HL-60/S4 treated with phorbol 12-myristate 13-acetate at 8.2 ng/mL for 4 days and 3 days (cell line): ENCODE measurements around the gene CTDSP1.

Experiments used
- in situ Hi-C: fragments of 300-500 bp; cut with MboI; formaldehyde crosslinking; loops from 2 replicates; pipeline ENCODE4 v1.15.0; 2022; ENCODE audit warnings: low sequenced_read_pairs

CTDSP1 gene

GRCh38 chr2:218382785-218383184 is 16.9 kb upstream of the CTDSP1 start:
- in situ Hi-C loops, result no loop called here

DNA sequence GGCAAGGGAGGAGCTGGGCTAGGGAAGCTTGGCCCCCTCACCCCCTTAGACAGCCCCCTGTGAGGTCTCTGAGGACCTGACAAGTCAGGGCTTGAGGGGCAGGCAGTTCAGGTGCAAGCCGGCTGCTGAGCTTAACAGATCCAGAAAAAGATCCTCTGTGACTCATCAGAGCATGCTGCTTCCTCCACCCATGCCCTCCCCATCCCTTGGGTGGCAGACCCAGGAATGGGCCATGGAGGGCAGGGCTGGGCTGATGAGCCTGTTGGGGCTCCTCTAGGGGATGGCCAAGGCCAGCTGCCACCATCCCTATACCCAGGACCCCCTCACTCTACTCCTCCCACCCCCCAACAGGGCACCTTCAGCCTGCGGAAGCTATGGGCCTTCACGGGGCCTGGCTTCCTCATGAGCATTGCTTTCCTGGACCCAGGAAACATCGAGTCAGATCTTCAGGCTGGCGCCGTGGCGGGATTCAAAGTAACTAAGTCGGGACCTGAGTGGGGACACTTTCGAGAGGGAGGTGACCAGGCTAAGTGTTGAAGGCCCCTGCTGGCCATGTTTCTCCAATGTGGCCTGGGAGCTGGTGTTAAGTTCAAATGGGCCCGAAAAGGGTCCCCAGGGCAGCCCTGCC is 15.7 kb upstream of the CTDSP1 start:
- in situ Hi-C loops, result no loop called here

GRCh38 chr2:218384975-218385374 is 14.7 kb upstream of the CTDSP1 start:
- in situ Hi-C loops, result no loop called here

GRCh38 chr2:218386505-218387368 is 12.9 kb upstream of the CTDSP1 start:
- in situ Hi-C loops, result no loop called here

DNA sequence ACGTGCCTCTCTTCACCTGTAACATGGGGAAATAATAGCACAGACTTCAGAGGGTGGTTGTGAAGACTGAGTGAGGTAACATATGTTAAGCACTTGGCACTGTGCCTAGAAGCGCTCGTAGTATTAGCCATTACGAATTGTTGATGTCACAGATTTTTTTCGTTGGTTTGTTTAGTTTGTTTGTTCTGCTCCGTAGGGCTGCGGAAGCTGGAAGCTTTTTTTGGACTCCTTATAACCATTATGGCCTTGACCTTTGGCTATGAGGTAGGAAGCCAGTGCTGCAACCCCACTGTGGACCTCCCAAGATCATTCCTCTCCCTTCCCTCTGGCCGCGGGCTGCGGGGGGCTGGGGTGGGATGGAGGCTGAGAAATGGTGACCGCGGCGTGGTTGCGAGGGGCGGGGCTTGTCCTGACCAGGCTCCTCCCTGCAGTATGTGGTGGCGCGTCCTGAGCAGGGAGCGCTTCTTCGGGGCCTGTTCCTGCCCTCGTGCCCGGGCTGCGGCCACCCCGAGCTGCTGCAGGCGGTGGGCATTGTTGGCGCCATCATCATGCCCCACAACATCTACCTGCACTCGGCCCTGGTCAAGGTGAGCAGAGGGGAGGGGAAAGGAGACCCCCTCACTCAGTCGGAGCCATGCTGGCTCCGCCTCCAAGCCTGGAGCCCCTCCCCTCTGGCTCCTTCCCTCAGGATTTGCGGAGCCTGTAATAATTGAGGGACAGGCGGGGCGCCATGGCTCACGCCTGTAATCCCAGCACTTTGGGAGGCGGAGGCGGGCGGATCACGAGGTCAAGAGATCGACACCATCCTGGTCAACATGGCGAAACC is 12.1 kb upstream of the CTDSP1 start:
- in situ Hi-C loops, result no loop called here

DNA sequence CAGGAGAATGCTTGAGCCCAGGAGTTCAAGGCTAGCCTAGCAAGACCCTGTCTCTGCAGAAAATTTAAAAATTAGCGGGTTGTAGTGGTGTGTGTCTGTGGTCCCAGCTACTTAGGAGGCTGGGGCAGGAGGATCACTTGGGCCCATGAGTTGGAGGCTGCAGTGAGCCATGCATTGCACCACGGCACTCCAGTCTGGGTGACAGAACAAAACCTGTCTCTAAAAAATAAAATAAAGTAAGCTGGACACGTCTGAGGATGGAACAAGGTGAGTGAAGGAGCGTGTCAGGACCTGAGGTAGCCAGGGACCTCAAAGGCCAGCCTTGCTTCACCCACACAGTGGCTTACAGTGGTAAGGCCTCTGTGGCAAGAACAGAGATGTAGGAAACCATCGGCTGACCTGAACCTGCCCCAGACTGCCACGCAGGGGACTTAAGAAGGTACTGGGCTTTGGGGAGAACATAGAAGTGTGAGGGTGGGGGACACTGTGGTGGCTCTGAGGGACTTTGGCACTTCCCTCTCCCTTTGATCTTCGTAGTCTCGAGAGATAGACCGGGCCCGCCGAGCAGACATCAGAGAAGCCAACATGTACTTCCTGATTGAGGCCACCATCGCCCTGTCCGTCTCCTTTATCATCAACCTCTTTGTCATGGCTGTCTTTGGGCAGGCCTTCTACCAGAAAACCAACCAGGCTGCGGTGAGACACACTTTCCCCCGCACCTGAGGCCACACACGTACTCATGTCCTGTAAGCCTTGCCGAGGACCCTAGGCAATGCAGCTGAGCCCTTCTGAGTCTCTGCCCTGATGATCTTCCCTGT is 10.1 kb upstream of the CTDSP1 start:
- in situ Hi-C loops, result loop anchor here (10.0 kb wide), 1 partner anchor 105 kb away; no protein-coding TSS in a partner anchor

DNA sequence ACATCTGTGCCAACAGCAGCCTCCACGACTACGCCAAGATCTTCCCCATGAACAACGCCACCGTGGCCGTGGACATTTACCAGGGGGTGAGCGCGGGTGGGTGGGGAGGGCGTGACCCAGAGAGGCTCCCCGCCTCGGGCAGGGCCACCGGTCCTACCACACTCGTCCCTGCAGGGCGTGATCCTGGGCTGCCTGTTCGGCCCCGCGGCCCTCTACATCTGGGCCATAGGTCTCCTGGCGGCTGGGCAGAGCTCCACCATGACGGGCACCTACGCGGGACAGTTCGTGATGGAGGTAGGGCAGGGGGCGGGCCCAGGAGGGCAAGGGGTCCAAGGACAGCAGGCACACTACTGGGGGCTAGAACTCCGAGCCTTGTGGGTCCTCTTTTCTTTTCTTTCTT is 8.5 kb upstream of the CTDSP1 start:
- in situ Hi-C loops, result loop anchor here (10.0 kb wide), 1 partner anchor 106 kb away; no protein-coding TSS in a partner anchor

GRCh38 chr2:218392459-218392858 is 7.2 kb upstream of the CTDSP1 start:
- in situ Hi-C loops, result loop anchor here (10.0 kb wide), 1 partner anchor 108 kb away; no protein-coding TSS in a partner anchor

DNA sequence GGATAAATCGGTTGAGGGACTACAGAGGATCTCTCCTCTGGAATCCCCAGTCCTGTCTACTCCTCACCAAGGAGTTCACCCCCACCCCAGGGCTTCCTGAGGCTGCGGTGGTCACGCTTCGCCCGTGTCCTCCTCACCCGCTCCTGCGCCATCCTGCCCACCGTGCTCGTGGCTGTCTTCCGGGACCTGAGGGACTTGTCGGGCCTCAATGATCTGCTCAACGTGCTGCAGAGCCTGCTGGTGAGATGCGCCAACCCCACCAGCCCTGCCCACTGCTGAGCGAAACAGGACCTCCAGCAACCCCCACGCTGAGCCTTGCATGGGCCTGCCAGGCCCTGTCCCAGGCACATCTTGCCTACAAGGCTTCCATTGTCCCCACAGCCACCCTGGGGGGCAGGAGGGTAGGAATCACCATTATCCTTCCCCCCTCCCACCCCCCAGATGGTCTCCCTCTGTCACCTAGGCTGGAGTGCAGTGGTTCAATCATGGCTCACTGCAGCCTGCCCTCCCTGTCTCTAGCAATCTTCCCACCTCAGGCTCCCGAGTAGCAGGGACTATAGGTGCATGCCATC is 6.7 kb upstream of the CTDSP1 start:
- in situ Hi-C loops, result loop anchor here (10.0 kb wide), 1 partner anchor 108 kb away; no protein-coding TSS in a partner anchor

- in situ Hi-C loops, result loop anchor here (10.0 kb wide), 1 partner anchor 109 kb away; no protein-coding TSS in a partner anchor
Observed at GRCh38 chr2:218393750-218394290, 5.8 kb upstream of the CTDSP1 start.

- in situ Hi-C loops, result loop anchor here (10.0 kb wide), 1 partner anchor 110 kb away; no protein-coding TSS in a partner anchor
Observed at GRCh38 chr2:218394298-218395089, 5.2 kb upstream of the CTDSP1 start.

DNA sequence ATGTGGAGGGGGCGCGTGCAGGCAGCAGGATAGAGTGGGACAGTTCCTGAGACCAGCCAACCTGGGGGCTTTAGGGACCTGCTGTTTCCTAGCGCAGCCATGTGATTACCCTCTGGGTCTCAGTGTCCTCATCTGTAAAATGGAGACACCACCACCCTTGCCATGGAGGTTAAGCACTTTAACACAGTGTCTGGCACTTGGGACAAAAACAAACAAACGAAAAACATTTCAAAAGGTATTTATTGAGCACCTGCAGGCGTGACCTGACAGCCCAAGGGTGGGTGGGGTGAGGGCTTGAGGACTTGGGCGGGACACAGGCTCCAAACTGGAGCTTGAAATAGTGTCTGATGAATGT is 4.6 kb upstream of the CTDSP1 start:
- in situ Hi-C loops, result loop anchor here (10.0 kb wide), 1 partner anchor 110 kb away; no protein-coding TSS in a partner anchor

DNA sequence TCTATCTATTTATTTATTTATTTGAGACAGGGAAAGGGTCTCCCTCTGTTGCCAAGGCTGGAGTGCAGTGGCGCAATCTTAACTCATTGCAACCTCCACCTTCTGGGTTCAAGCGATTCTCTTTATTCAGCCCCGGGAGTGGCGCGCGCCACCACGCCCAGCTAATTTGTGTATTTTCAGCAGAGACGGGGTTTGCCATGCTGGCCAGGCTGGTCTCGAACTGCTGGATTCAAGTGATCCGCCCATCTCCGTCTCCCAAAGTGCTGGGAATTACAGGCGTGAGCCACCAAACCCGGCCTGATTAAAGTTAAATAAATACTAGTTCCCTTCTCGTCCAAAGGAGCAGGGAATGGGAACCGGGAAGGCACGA is 4.2 kb upstream of the CTDSP1 start:
- in situ Hi-C loops, result loop anchor here (10.0 kb wide), 1 partner anchor 111 kb away; no protein-coding TSS in a partner anchor

- in situ Hi-C loops, result loop anchor here (10.0 kb wide), 1 partner anchor 111 kb away; no protein-coding TSS in a partner anchor
Observed at GRCh38 chr2:218395826-218396687, 3.6 kb upstream of the CTDSP1 start.

GRCh38 chr2:218396688-218397462 is 2.8 kb upstream of the CTDSP1 start:
- in situ Hi-C loops, result loop anchor here (10.0 kb wide), 1 partner anchor 112 kb away; no protein-coding TSS in a partner anchor

DNA sequence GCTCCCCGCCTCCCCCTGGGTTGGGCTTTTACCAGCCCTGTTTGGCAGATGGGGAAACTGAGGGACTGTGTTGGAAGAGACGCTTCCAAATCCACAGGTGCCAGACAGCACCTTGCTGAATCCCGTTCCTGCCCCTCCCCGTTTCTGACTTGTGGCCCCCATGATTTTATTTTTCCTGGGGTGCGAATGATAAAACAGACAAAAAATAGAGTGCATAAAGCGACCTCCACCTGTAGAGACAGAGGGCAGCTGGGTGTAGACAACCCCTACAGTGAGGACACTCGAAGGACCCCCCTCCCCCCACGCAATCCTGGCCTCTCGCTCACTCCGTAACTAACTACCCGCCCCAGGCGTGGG is 2.2 kb upstream of the CTDSP1 start:
- in situ Hi-C loops, result loop anchor here (10.0 kb wide), 1 partner anchor 113 kb away; no protein-coding TSS in a partner anchor
